ENCODE measurements around the gene IFIT3. TPM values are rescaled to one million over a fixed set of nuclear protein-coding genes. Genes with fewer than 3 reads are reported as not detected.
"Not testable (repeated sequence)": the region's sequence is repeated elsewhere in the genome, so short reads cannot be mapped to it uniquely, and the experiment has no call there.

IFIT3 gene
- total RNA-seq, 4 donors from 2014 or later = 9.2 to 58.5 (median 17.2) TPM

- ATAC-seq (ENCODE audit: low FRiP score) (no peak), DNase-seq (ENCODE audit: low spot score) (no peak)
- TF ChIP-seq CTCF (IDR thresholded peaks at IDR 0.05) = no peak
Measured at GRCh38 chr10:89330537-89331212, 2.9 kb downstream of the IFIT3 start.

DNA sequence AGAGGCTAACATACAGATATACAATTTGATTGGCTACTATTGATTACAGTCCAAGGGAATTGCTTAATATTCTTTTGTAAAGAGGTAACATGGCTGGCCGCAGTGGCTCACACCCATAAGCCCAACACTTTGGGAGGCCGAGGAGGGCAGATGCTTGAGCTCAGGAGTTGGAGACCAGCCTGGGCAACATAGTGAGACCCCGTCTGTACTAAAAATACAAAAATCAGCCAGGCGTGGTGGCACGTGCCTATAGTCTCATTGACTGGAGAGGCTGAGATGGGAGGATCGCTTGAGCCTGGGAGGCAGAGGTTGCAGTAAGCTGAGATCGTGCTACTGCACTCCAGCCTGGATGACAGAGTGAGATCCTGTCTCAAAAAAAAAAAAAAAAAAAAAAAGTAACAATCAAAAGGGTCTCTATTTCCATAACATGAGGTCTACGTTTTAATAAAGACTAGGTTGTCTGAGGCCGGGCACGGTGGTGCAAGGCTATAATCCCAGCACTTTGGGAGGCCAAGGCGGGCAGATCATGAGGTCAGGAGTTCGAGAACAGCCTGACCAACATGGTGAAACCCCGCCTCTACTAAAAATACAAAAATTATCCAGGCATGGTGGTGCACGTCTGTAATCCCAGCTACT, 3.8 kb downstream of the IFIT3 start:
- not testable (repeated sequence) for DNase-seq (ENCODE audit: low spot score); ATAC-seq (ENCODE audit: low FRiP score)

- DNase-seq (ENCODE audit: low spot score) (no peak), ATAC-seq (ENCODE audit: low FRiP score) (no peak)
- TF ChIP-seq CTCF (IDR thresholded peaks at IDR 0.05) = no peak
Measured at GRCh38 chr10:89332123-89332633, 4.4 kb downstream of the IFIT3 start.

GRCh38 chr10:89335226-89335625, 7.4 kb downstream of the IFIT3 start:
- TF ChIP-seq CTCF (IDR thresholded peaks at IDR 0.05) = no peak
- DNase-seq (ENCODE audit: low spot score) = no peak
- no peak for ATAC-seq (ENCODE audit: low FRiP score)

GRCh38 chr10:89336241-89336640, 8.4 kb downstream of the IFIT3 start:
- DNase-seq (ENCODE audit: low spot score) = no peak
- TF ChIP-seq CTCF (IDR thresholded peaks at IDR 0.05) = no peak
- no peak for ATAC-seq (ENCODE audit: low FRiP score)

DNA sequence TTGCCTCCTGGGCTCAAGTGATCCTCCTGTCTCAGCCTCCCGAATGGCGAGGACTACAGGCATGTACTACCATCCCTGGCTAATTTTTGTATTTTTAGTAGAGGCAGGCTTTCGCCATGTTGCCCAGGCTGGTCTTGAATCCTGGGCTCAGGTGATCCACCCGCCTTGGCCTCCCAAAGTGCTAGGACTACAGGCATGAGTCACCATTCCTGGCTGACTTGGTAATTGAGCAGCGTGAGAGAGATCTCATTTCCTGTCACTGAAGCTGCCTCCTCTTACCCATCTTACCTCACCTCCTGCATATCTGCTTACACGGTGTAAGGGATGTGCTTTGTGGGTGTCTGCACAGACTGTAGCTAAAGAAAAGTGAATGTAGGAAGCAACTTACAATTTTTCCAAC, 9.7 kb downstream of the IFIT3 start:
- DNase-seq (ENCODE audit: low spot score) (no peak), ATAC-seq (ENCODE audit: low FRiP score) (peak; percentile 45)
- TF ChIP-seq CTCF (IDR thresholded peaks at IDR 0.05) = no peak

- ATAC-seq (ENCODE audit: low FRiP score) (no peak), DNase-seq (ENCODE audit: low spot score) (no peak)
- TF ChIP-seq CTCF (IDR thresholded peaks at IDR 0.05) = no peak
Measured at GRCh38 chr10:89338713-89339112, 10.9 kb downstream of the IFIT3 start.

Data from omental fat pad (tissue), 4 donors.